H1 (cell line): ENCODE measurements around the gene C2orf92. TPM values are rescaled to one million over a fixed set of nuclear protein-coding genes. Genes with fewer than 3 reads are reported as not detected.

Experiments
- CTCF ChIA-PET: fragments of 300-600 bp; sonication (Branson Sonifier 250); formaldehyde crosslinking; loops from one replicate; lab custom pipeline; 2021; ENCODE audit not compliant: partially characterized antibody; lab: Charles Lee
- POLR2A ChIA-PET: fragments of 300-600 bp; sonication (Branson Sonifier 250); formaldehyde crosslinking; loops from one replicate; lab custom pipeline; 2021; ENCODE audit warnings: inconsistent platforms; ENCODE audit not compliant: partially characterized antibody; lab: Charles Lee
- DNase-seq, 2 experiments: peaks; one replicate each; pipeline versions ENCODE4 v3.0.0 to v3.0.0-alpha.2; 2010 to 2022; ENCODE audit warnings: low spot score in 2 of 2, low read depth in 1 of 2, mixed read lengths in 1 of 2
- FAIRE-seq: peaks from 2 replicates; lab custom pipeline; 2011; peaks lifted over from hg19 to GRCh38; lab: Jason Lieb, UNC
- H2AFZ ChIP-seq: 2 replicates; pipeline ENCODE4 v1.8.1; 2012; ENCODE audit warnings: low read length, inconsistent platforms
- H2AK5ac ChIP-seq: 2 replicates; pipeline ENCODE4 v1.6.1; 2013; ENCODE audit warnings: low read depth, low read length
- H2BK120ac ChIP-seq: replicated peaks from 2 replicates; pipeline ENCODE3; 2013; ENCODE audit warnings: low read depth, low read length, inconsistent platforms
- H2BK12ac ChIP-seq: 2 replicates; pipeline ENCODE4 v1.6.1; 2013; ENCODE audit warnings: low read depth, low read length
- H2BK15ac ChIP-seq: 2 replicates; pipeline ENCODE4 v1.6.1; 2013; ENCODE audit warnings: low read length
- H2BK20ac ChIP-seq: 2 replicates; pipeline ENCODE4 v1.6.1; 2013; ENCODE audit warnings: low read length
- H2BK5ac ChIP-seq: 2 replicates; pipeline ENCODE4 v1.6.1; 2013; ENCODE audit warnings: low read depth, low read length
- H3K14ac ChIP-seq: 2 replicates; pipeline ENCODE4 v1.6.1; 2013; ENCODE audit warnings: inconsistent platforms; ENCODE audit not compliant: insufficient read length
- H3K18ac ChIP-seq: 2 replicates; pipeline ENCODE4 v1.6.1; 2013; ENCODE audit warnings: low read length; ENCODE audit errors: extremely low read depth
- H3K23ac ChIP-seq: 2 replicates; pipeline ENCODE4 v1.6.1; 2013; ENCODE audit warnings: inconsistent platforms; ENCODE audit not compliant: insufficient read length
- H3K23me2 ChIP-seq: 2 replicates; pipeline ENCODE4 v1.6.1; 2013; ENCODE audit warnings: low read depth, low read length
- H3K27ac ChIP-seq: 2 replicates; pipeline ENCODE4 v1.6.1; 2011; ENCODE audit warnings: low read depth, low read length, inconsistent platforms
- H3K27me3 ChIP-seq, 4 experiments: replicated peaks in 1 of 4; 1 replicate in 1 of 4; 2 replicates in 3 of 4; pipeline versions ENCODE4 v1.6.1 to v1.8.1; 2011 to 2013; ENCODE audit warnings: low read length in 3 of 4, mild to moderate bottlenecking in 3 of 4, inconsistent platforms in 2 of 4, mixed read lengths in 2 of 4, moderate library complexity in 1 of 4; ENCODE audit not compliant: control insufficient read depth in 3 of 4, insufficient read depth in 3 of 4; ENCODE audit errors: extremely low read depth in 1 of 4
- H3K36me3 ChIP-seq, 4 experiments: 2 replicates each; pipeline versions ENCODE4 v1.6.1 to v1.8.1; 2011 to 2013; ENCODE audit warnings: mild to moderate bottlenecking in 4 of 4, low read length in 3 of 4, moderate library complexity in 2 of 4, control low read depth in 1 of 4, inconsistent platforms in 1 of 4; ENCODE audit not compliant: insufficient read depth in 4 of 4, control insufficient read depth in 2 of 4
- H3K4ac ChIP-seq: replicated peaks from 2 replicates; pipeline ENCODE3; 2013; ENCODE audit warnings: low read length, low read depth, mixed read lengths, inconsistent platforms; ENCODE audit not compliant: insufficient read length
- H3K4me1 ChIP-seq, 4 experiments: replicated peaks in 1 of 4; 1 replicate in 1 of 4; 2 replicates in 3 of 4; pipeline versions ENCODE4 v1.6.1 to v1.8.1; 2011 to 2013; ENCODE audit warnings: low read length in 3 of 4, inconsistent platforms in 2 of 4, mixed read lengths in 1 of 4; ENCODE audit not compliant: insufficient read depth in 4 of 4, control insufficient read depth in 3 of 4
- H3K4me2 ChIP-seq, 2 experiments: 2 replicates each; pipeline versions ENCODE4 v1.6.1 to v1.8.1; 2011 to 2013; ENCODE audit warnings: low read depth in 2 of 2, low read length in 2 of 2, control low read depth in 1 of 2, inconsistent platforms in 1 of 2, mild to moderate bottlenecking in 1 of 2; ENCODE audit not compliant: insufficient read depth in 1 of 2
- H3K4me3 ChIP-seq, 4 experiments: fragments of 200-600, 300-600 bp in 1 of 4; sonication (generic), shearing (Covaris generic), sonication (Bioruptor Twin) in 1 of 4; 2 replicates each; pipeline versions ENCODE4 v1.5.1 to v1.8.1; 2011 to 2016; ENCODE audit warnings: low read length in 4 of 4, low read depth in 3 of 4, control low read depth in 2 of 4, inconsistent platforms in 2 of 4, mild to moderate bottlenecking in 2 of 4, mixed read lengths in 1 of 4, moderate library complexity in 1 of 4; ENCODE audit not compliant: insufficient read depth in 2 of 4; ENCODE audit errors: extremely low read depth in 1 of 4
- H3K56ac ChIP-seq: replicated peaks from 2 replicates; pipeline ENCODE3; 2013; ENCODE audit warnings: low read depth, mild to moderate bottlenecking, mixed read lengths, low read length, inconsistent platforms; ENCODE audit not compliant: insufficient read length
- H3K79me1 ChIP-seq: 2 replicates; pipeline ENCODE4 v1.6.1; 2013; ENCODE audit warnings: low read depth, low read length, control low read depth
- H3K79me2 ChIP-seq, 2 experiments: 2 replicates each; pipeline versions ENCODE4 v1.6.1 to v1.8.1; 2012 to 2013; ENCODE audit warnings: low read length in 2 of 2, mild to moderate bottlenecking in 2 of 2, inconsistent platforms in 1 of 2; ENCODE audit not compliant: insufficient read depth in 2 of 2, control insufficient read depth in 1 of 2
- H3K9ac ChIP-seq, 4 experiments: replicated peaks in 1 of 4; 1 replicate in 1 of 4; 2 replicates in 3 of 4; pipeline versions ENCODE4 v1.6.1 to v1.8.1; 2011 to 2013; ENCODE audit warnings: low read depth in 3 of 4, low read length in 3 of 4, control low read depth in 2 of 4, mild to moderate bottlenecking in 2 of 4, moderate library complexity in 2 of 4, inconsistent platforms in 1 of 4; ENCODE audit errors: extremely low read depth in 1 of 4
- H3K9me3 ChIP-seq, 2 experiments: 2 replicates each; pipeline versions ENCODE4 v1.6.1 to v1.8.1; 2012 to 2013; ENCODE audit warnings: mild to moderate bottlenecking in 2 of 2, moderate library complexity in 2 of 2, control low read depth in 1 of 2, inconsistent platforms in 1 of 2, low read depth in 1 of 2, low read length in 1 of 2, mixed read lengths in 1 of 2; ENCODE audit not compliant: insufficient read depth in 2 of 2
- H4K20me1 ChIP-seq, 2 experiments: replicated peaks in 1 of 2; 2 replicates each; pipeline versions ENCODE3 to v1.8.1; 2011 to 2013; ENCODE audit warnings: inconsistent platforms in 2 of 2, low read length in 2 of 2, mild to moderate bottlenecking in 1 of 2; ENCODE audit not compliant: insufficient read depth in 2 of 2, control insufficient read depth in 1 of 2
- H4K5ac ChIP-seq: 2 replicates; pipeline ENCODE4 v1.6.1; 2013; ENCODE audit warnings: low read length, low read depth, mixed read lengths, inconsistent platforms; ENCODE audit not compliant: insufficient read length
- H4K8ac ChIP-seq: 2 replicates; pipeline ENCODE4 v1.8.0; 2013; ENCODE audit warnings: mild to moderate bottlenecking, moderate library complexity, low read length, inconsistent platforms; ENCODE audit not compliant: insufficient read depth; ENCODE audit errors: extremely low read depth
- H4K91ac ChIP-seq: replicated peaks from 2 replicates; pipeline ENCODE3; 2013; ENCODE audit warnings: low read length, mixed read lengths, inconsistent platforms; ENCODE audit not compliant: insufficient read length
- CEBPB ChIP-seq: IDR thresholded peaks from 2 replicates; pipeline ENCODE4 v1.6.1; 2012; ENCODE audit warnings: low read depth, low read length
- KDM1A ChIP-seq: fragments of 200-600, 300-600 bp; sonication (generic); IDR thresholded peaks from 2 replicates; pipeline ENCODE4 v1.7.1; 2016; ENCODE audit warnings: mild to moderate bottlenecking, low read length, borderline replicate concordance
- SP4 ChIP-seq: IDR thresholded peaks from 2 replicates; pipeline ENCODE4 v1.6.1; 2012; ENCODE audit warnings: low read length, inconsistent platforms
- TEAD4 ChIP-seq: IDR thresholded peaks from 2 replicates; pipeline ENCODE4 v1.6.1; 2012; ENCODE audit warnings: low read depth, low read length, inconsistent platforms, mixed read lengths
- WGBS, 2 experiments: shearing (Covaris generic) in 1 of 2; methylation state at CpG; one replicate each; pipeline versions ENCODE4 v1.1.6 to v1.1.7; 2013 to 2015; ENCODE audit warnings: low lambda C conversion rate in 2 of 2, mixed read lengths in 2 of 2, inconsistent platforms in 1 of 2, low coverage in 1 of 2, missing lambda C conversion rate in 1 of 2; ENCODE audit not compliant: insufficient replicate concordance in 2 of 2, insufficient coverage in 1 of 2, insufficient read length in 1 of 2; ENCODE audit errors: extremely low coverage in 1 of 2, missing lambda C conversion rate in 1 of 2; 5-methylcytosine and 5-hydroxymethylcytosine counted together
- polyA plus RNA-seq, 7 experiments: library from polyadenylated mRNA; depleted of rRNA in 3 of 7; stranded (reverse) in 5 of 7; unstranded in 2 of 7; fragments of >200 nt in 5 of 7; fragments of 200-250 nt in 2 of 7; gene quantifications; 1 replicate in 5 of 7; 2 replicates in 1 of 7; 4 replicates in 1 of 7; pipeline versions ENCODE4 v1.2.1 to v1.2.3, GENCODE V29; 2011 to 2013; ENCODE audit warnings: missing spikeins in 2 of 7, mixed read lengths in 2 of 7
- total RNA-seq: library from RNA; stranded (reverse); fragmentation: NEBNext Ultra II Directional; extraction: Animal tissue kit (Norgen Biotek cat#: 25700); gene quantifications from 2 replicates; pipeline ENCODE4 v1.2.1, GENCODE V29; 2021

The C2orf92 gene
- total and polyA plus RNA-seq, 2 of the 8 experiments (the other 6 are each of a cell fraction or from before 2014, with no cell fraction given), result 2.3 to 3.7 TPM

DNA sequence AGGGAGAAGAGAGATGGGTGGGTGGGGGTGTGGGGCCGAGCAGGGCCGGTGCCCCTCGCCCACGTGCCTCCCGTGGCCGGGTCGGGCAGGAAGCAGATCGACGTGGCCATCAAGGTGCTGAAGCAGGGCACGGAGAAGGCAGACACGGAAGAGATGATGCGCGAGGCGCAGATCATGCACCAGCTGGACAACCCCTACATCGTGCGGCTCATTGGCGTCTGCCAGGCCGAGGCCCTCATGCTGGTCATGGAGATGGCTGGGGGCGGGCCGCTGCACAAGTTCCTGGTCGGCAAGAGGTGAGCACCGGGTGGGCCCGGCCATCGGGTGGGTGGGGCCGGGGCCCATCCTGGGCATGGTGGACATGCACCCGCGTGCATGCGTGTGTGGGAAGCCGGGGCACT, 65.6 kb downstream of the C2orf92 start:
- no peak overlapping the region for H3K4me2 ChIP-seq
- H3K27ac ChIP-seq, result no peak overlapping the region
- no peaks in the 10 kb centered on the region for H3K27me3 ChIP-seq
- H2AK5ac ChIP-seq, result no peak overlapping the region
- H2BK12ac ChIP-seq, result no peak overlapping the region
- H3K23me2 ChIP-seq, result no peaks in the 10 kb centered on the region
- H2BK15ac ChIP-seq, result no peak overlapping the region
- WGBS, 2 experiments, result 96% methylated on average over 14 of the region's 29 CpGs; no CpG with 5 or more reads in 1 of the 2 experiments
- TF ChIP-seq SP4, result no peak
- TF ChIP-seq TEAD4, result no peak
- TF ChIP-seq CEBPB, result no peak
- no peak for TF ChIP-seq KDM1A
- no peak overlapping the region for H2AFZ ChIP-seq
- H3K18ac ChIP-seq, result no peak overlapping the region
- H3K14ac ChIP-seq, result no peak overlapping the region
- H4K20me1 ChIP-seq, result peaks cover 0 to 2% of the 10 kb centered on the region in 2 experiments
- no peaks in the 10 kb centered on the region for H3K79me2 ChIP-seq
- H3K4me3 ChIP-seq, result no peak overlapping the region
- no peak overlapping the region for H3K4ac ChIP-seq
- FAIRE-seq (no peak), DNase-seq (no peak)
- no peak overlapping the region for H3K56ac ChIP-seq
- no peak overlapping the region for H3K9ac ChIP-seq
- no peaks in the 10 kb centered on the region for H3K79me1 ChIP-seq
- H3K36me3 ChIP-seq, result no peaks in the 10 kb centered on the region
- no peak overlapping the region for H2BK120ac ChIP-seq
- no peak overlapping the region for H2BK5ac ChIP-seq
- ChIA-PET CTCF (interaction anchor here (1.2 to 3.7 kb wide), 3 partner anchors 13 to 40 kb away, joined by 3 to 17 read pairs (median 4); no protein-coding TSS in a partner anchor), POLR2A (interaction anchor here (1.3 kb wide), 1 partner anchor 9 kb away, joined by 3 read pairs; no protein-coding TSS in a partner anchor)
- no peak overlapping the region for H4K8ac ChIP-seq
- no peak overlapping the region for H4K91ac ChIP-seq
- H4K5ac ChIP-seq, result no peak overlapping the region
- H3K23ac ChIP-seq, result no peak overlapping the region
- no peaks in the 10 kb centered on the region for H3K9me3 ChIP-seq
- H3K4me1 ChIP-seq, result no peaks in the 10 kb centered on the region
- no peak overlapping the region for H2BK20ac ChIP-seq
